GM10266 (cell line): ENCODE measurements around the gene CAMK2A.

Experiments
- DNase-seq: peaks from one replicate; pipeline ENCODE4 v3.0.0; 2012; ENCODE audit errors: extremely low spot score
- CTCF ChIP-seq: IDR thresholded peaks from 2 replicates; pipeline ENCODE4 v1.5.1; 2012; ENCODE audit warnings: mild to moderate bottlenecking, low read depth; ENCODE audit not compliant: control insufficient read depth, insufficient read depth; ENCODE audit errors: missing control alignments

The CAMK2A gene

GRCh38 chr5:150301170-150301505 lies 11.6 kb upstream of the CAMK2A start:
- no peak for DNase-seq
- TF ChIP-seq CTCF, result no peak

- TF ChIP-seq CTCF, result no peak
- no peak for DNase-seq
Measured at GRCh38 chr5:150300496-150301169, 11.1 kb upstream of the CAMK2A start.

GRCh38 chr5:150299571-150300327 lies 10.2 kb upstream of the CAMK2A start:
- TF ChIP-seq CTCF, result no peak
- DNase-seq, result peak; percentile 42

- TF ChIP-seq CTCF, result no peak
- DNase-seq, result no peak
Measured at GRCh38 chr5:150298701-150299451, 9.3 kb upstream of the CAMK2A start.

- DNase-seq, result no peak
Measured at GRCh38 chr5:150297934-150298595, 8.5 kb upstream of the CAMK2A start.

GRCh38 chr5:150297236-150297890 lies 7.8 kb upstream of the CAMK2A start:
- no peak for DNase-seq
- no peak for TF ChIP-seq CTCF

More at GRCh38 chr5:150297934-150298595, 8.5 kb upstream of the CAMK2A start:
- no peak for TF ChIP-seq CTCF
